HepG2 (cell line): ENCODE measurements around the gene ZP2. TPM values are rescaled to one million over a fixed set of nuclear protein-coding genes. Genes with fewer than 3 reads are reported as not detected.
A peak's percentile ranks its signal among the peaks of the same experiment; 100 is the strongest.

ENCODE experiments used
- CREM ChIP-seq, 2 experiments: sonication (generic) in 1 of 2; formaldehyde crosslinking in 1 of 2; IDR thresholded peaks; 2 replicates each; pipeline versions ENCODE4 v1.4.0 to v1.6.1; 2016 to 2020; ENCODE audit warnings: antibody characterized with exemption in 1 of 2, mild to moderate bottlenecking in 1 of 2, missing genetic modification reagents in 1 of 2
- DMAP1 ChIP-seq: IDR thresholded peaks from 2 replicates; pipeline ENCODE4 v1.6.1; 2016
- EED ChIP-seq: sonication (generic); formaldehyde crosslinking; IDR thresholded peaks from 2 replicates; pipeline ENCODE4 v1.5.0; 2020; ENCODE audit warnings: mild to moderate bottlenecking, missing genetic modification reagents
- GABPA ChIP-seq, 2 experiments: IDR thresholded peaks; 2 replicates each; pipeline ENCODE4 v1.6.1; 2011 to 2016; ENCODE audit warnings: low read depth in 2 of 2, low read length in 1 of 2, missing biosample characterization in 1 of 2, missing genetic modification characterization in 1 of 2
- IRF2 ChIP-seq: IDR thresholded peaks from 2 replicates; pipeline ENCODE4 v1.6.1; 2018; ENCODE audit warnings: missing genetic modification reagents, missing compliant biosample characterization
- IRX3 ChIP-seq: sonication (generic); formaldehyde crosslinking; IDR thresholded peaks from 2 replicates; pipeline ENCODE4 v1.8.1; 2023; ENCODE audit warnings: mild to moderate bottlenecking, low read depth, missing genetic modification reagents, borderline replicate concordance
- JUND ChIP-seq: sonication (generic); formaldehyde crosslinking; IDR thresholded peaks from 2 replicates; pipeline ENCODE4 v1.8.0; 2022; ENCODE audit warnings: mild to moderate bottlenecking, missing genetic modification reagents
- MAFG ChIP-seq: sonication (generic); formaldehyde crosslinking; IDR thresholded peaks from 2 replicates; pipeline ENCODE4 v1.5.1; 2020; ENCODE audit warnings: mild to moderate bottlenecking, missing genetic modification reagents
- MAX ChIP-seq: IDR thresholded peaks from 2 replicates; pipeline ENCODE4 v1.6.1; 2012; ENCODE audit warnings: inconsistent platforms
- MTA1 ChIP-seq: sonication (generic); formaldehyde crosslinking; IDR thresholded peaks from 2 replicates; pipeline ENCODE4 v1.4.0; 2020; ENCODE audit warnings: missing genetic modification reagents, mild to moderate bottlenecking, borderline replicate concordance
- MXD4 ChIP-seq: IDR thresholded peaks from 2 replicates; pipeline ENCODE4 v1.6.1; 2016; ENCODE audit warnings: mild to moderate bottlenecking, missing biosample characterization, missing genetic modification reagents
- NR2F2 ChIP-seq: IDR thresholded peaks from 2 replicates; pipeline ENCODE4 v1.6.1; 2012; ENCODE audit warnings: low read depth, inconsistent platforms, borderline replicate concordance
- REPIN1 ChIP-seq: sonication (generic); formaldehyde crosslinking; IDR thresholded peaks from 2 replicates; pipeline ENCODE4 v1.8.0; 2022; ENCODE audit warnings: missing genetic modification reagents, low read depth, mild to moderate bottlenecking, borderline replicate concordance
- RORA ChIP-seq: sonication (generic); formaldehyde crosslinking; IDR thresholded peaks from 2 replicates; pipeline ENCODE4 v1.5.0; 2020; ENCODE audit warnings: mild to moderate bottlenecking, missing genetic modification reagents, moderate library complexity
- SATB2 ChIP-seq: sonication (generic); formaldehyde crosslinking; IDR thresholded peaks from 2 replicates; pipeline ENCODE4 v1.5.0; 2020; ENCODE audit warnings: missing genetic modification reagents
- SIN3A ChIP-seq: IDR thresholded peaks from 2 replicates; pipeline ENCODE4 v1.6.1; 2011; ENCODE audit warnings: low read depth, mild to moderate bottlenecking, control low read depth, low read length, borderline replicate concordance
- TBX3 ChIP-seq: fragments of 450-650 bp; IDR thresholded peaks from 2 replicates; pipeline ENCODE4 v1.6.1; 2017; ENCODE audit warnings: antibody characterized with exemption, mild to moderate bottlenecking, inconsistent platforms, borderline replicate concordance
- TOE1 ChIP-seq: sonication (generic); formaldehyde crosslinking; IDR thresholded peaks from 2 replicates; pipeline ENCODE4 v1.4.0; 2020; ENCODE audit warnings: mild to moderate bottlenecking, missing genetic modification reagents
- TRIM24 ChIP-seq: sonication (generic); formaldehyde crosslinking; IDR thresholded peaks from 2 replicates; pipeline ENCODE4 v1.8.0; 2022; ENCODE audit warnings: mild to moderate bottlenecking, missing genetic modification reagents
- YEATS2 ChIP-seq: sonication (generic); formaldehyde crosslinking; IDR thresholded peaks from 2 replicates; pipeline ENCODE4 v1.4.0; 2020; ENCODE audit warnings: missing genetic modification reagents, borderline replicate concordance
- ZBTB7B ChIP-seq: sonication (generic); formaldehyde crosslinking; IDR thresholded peaks from 2 replicates; pipeline ENCODE4 v1.4.0; 2020; ENCODE audit warnings: missing genetic modification reagents
- ZMYM4 ChIP-seq: sonication (generic); formaldehyde crosslinking; IDR thresholded peaks from 2 replicates; pipeline ENCODE4 v1.8.1; 2023; ENCODE audit warnings: mild to moderate bottlenecking, missing genetic modification reagents
- ZNF543 ChIP-seq: sonication (generic); formaldehyde crosslinking; IDR thresholded peaks from 2 replicates; pipeline ENCODE4 v1.4.0; 2020; ENCODE audit warnings: mild to moderate bottlenecking, missing genetic modification reagents
- ZNF7 ChIP-seq: IDR thresholded peaks from 2 replicates; pipeline ENCODE4 v1.6.1; 2016; ENCODE audit warnings: missing biosample characterization, missing genetic modification reagents
- ZNF776 ChIP-seq: sonication (generic); formaldehyde crosslinking; IDR thresholded peaks from 2 replicates; pipeline ENCODE4 v1.4.0; 2020; ENCODE audit warnings: mild to moderate bottlenecking, missing genetic modification reagents
- polyA plus RNA-seq, 8 experiments: library from polyadenylated mRNA; depleted of rRNA in 3 of 8; stranded (reverse) in 7 of 8; unstranded in 1 of 8; fragments of >200 nt; fragmentation: Illumina TruSeq in 4 of 8; extraction: Trizol in 4 of 8; gene quantifications; 2 replicates each; pipeline versions ENCODE4 v1.2.1 to v1.2.3, GENCODE V29; 2011 to 2016; ENCODE audit warnings: low read depth in 4 of 8, missing spikeins in 1 of 8, mixed read lengths in 1 of 8; ENCODE audit not compliant: insufficient read depth in 1 of 8
- total RNA-seq, 5 experiments: library from RNA; depleted of rRNA; stranded (reverse); fragments of >200 nt; fragmentation: Illumina TruSeq; extraction: Trizol; gene quantifications; 2 replicates each; pipeline ENCODE4 v1.2.3, GENCODE V29; 2016; ENCODE audit warnings: low read depth in 1 of 5
- TF ChIP-seq, protein P1 (sequence below): sonication (generic); formaldehyde crosslinking; IDR thresholded peaks from 2 replicates; pipeline ENCODE4 v1.5.1; 2020; ENCODE audit warnings: mild to moderate bottlenecking, missing genetic modification reagents, borderline replicate concordance
- TF ChIP-seq, protein P2 (sequence below): IDR thresholded peaks from 2 replicates; pipeline ENCODE4 v1.6.1; 2016; ENCODE audit warnings: low read depth, control low read depth
- TF ChIP-seq, protein P3 (sequence below): sonication (generic); formaldehyde crosslinking; conservative IDR thresholded peaks from 2 replicates; pipeline ENCODE4 v1.5.0; 2020; ENCODE audit warnings: missing genetic modification reagents

Gene ZP2
- total and polyA plus RNA-seq, 2 of the 13 experiments (the other 11 are each of a cell fraction or from before 2014, with no cell fraction given) = not detected

DNA sequence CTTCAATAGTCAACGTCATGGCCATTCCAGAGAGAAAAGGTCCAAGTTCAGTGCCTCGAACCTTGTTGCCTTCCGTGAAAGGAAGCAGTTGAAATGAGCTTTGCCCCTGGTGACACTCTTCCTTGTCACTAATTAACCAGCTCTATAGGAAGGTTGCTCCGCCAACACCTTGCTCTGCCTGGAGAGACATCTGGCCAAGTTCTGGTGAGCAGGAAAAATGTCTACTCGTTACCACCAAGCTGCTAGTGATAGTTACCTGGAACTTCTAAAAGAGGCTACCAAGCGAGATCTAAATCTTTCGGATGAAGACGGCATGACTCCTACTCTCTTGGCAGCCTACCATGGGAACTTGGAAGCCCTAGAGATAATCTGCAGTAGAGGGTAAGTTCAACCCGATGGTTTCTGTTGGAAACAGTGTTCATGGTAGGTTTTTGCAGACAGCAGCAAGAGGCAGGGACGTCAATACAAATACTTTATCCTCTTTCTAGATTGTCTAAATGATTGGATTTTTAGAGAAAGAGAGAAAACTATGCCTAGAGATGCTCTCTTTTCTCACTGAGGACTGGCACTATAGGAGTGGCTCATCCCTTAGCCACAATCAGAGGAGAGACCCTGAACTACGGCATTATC is 22.3 kb upstream of the ZP2 start, which contains the start of gene ANKS4B (continued):
- TF ChIP-seq JUND (CRISPR knock-in tag) (no peak), IRF2 (CRISPR knock-in tag) (peak; percentile 95), TRIM24 (CRISPR knock-in tag) (0 out of 2 replicates have a peak, but pooled peaks have one; percentile 37), YEATS2 (CRISPR knock-in tag) (peak; percentile 78; the same call in 1 of the 2 replicates), EED (no peak), ZMYM4 (CRISPR knock-in tag) (peak; percentile 92), IRX3 (CRISPR knock-in tag) (peak; percentile 53; the same call in 1 of the 2 replicates), REPIN1 (CRISPR knock-in tag) (peak; percentile 84; the same call in 1 of the 2 replicates), NR2F2 (peak; percentile 60; the same call in 1 of the 2 replicates), ZNF776 (CRISPR knock-in tag) (no peak), DMAP1 (peak; percentile 74; the same call in 1 of the 2 replicates), MAX (peak; percentile 44; the same call in 1 of the 2 replicates), TOE1 (CRISPR knock-in tag) (no peak; the same call in 1 of the 2 replicates), RORA (no peak), ZNF543 (CRISPR knock-in tag) (no peak), MXD4 (CRISPR knock-in tag) (peak; percentile 77), ZNF7 (CRISPR knock-in tag) (no peak), CREM (IDR thresholded peaks at IDR 0.05) (peak; percentile 88), CREM (CRISPR knock-in tag; IDR thresholded peaks at IDR 0.05) (no peak), MAFG (no peak), GABPA (IDR thresholded peaks at IDR 0.05; ENCODE audit: low read depth, low read length) (no peak), GABPA (CRISPR knock-in tag; IDR thresholded peaks at IDR 0.05; ENCODE audit: low read depth) (peak; percentile 72), SATB2 (no peak), SIN3A (no peak), ZBTB7B (peak; percentile 53; the same call in 1 of the 2 replicates), TBX3 (peak; percentile 88; the same call in 1 of the 2 replicates), MTA1 (CRISPR knock-in tag) (peak; percentile 26; the same call in 1 of the 2 replicates)
- TF ChIP-seq, protein P1, sequence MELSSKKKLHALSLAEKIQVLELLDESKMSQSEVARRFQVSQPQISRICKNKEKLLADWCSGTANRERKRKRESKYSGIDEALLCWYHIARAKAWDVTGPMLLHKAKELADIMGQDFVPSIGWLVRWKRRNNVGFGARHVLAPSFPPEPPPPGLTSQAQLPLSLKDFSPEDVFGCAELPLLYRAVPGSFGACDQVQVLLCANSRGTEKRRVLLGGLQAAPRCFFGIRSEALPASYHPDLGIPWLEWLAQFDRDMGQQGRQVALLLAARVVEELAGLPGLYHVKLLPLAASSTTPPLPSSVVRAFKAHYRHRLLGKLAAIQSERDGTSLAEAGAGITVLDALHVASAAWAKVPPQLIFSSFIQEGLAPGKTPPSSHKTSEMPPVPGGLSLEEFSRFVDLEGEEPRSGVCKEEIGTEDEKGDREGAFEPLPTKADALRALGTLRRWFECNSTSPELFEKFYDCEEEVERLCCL = no peak
- TF ChIP-seq, protein P2, sequence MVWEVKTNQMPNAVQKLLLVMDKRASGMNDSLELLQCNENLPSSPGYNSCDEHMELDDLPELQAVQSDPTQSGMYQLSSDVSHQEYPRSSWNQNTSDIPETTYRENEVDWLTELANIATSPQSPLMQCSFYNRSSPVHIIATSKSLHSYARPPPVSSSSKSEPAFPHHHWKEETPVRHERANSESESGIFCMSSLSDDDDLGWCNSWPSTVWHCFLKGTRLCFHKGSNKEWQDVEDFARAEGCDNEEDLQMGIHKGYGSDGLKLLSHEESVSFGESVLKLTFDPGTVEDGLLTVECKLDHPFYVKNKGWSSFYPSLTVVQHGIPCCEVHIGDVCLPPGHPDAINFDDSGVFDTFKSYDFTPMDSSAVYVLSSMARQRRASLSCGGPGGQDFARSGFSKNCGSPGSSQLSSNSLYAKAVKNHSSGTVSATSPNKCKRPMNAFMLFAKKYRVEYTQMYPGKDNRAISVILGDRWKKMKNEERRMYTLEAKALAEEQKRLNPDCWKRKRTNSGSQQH = 0 out of 2 replicates have a peak, but pooled peaks have one; percentile 23
- TF ChIP-seq, protein P3, sequence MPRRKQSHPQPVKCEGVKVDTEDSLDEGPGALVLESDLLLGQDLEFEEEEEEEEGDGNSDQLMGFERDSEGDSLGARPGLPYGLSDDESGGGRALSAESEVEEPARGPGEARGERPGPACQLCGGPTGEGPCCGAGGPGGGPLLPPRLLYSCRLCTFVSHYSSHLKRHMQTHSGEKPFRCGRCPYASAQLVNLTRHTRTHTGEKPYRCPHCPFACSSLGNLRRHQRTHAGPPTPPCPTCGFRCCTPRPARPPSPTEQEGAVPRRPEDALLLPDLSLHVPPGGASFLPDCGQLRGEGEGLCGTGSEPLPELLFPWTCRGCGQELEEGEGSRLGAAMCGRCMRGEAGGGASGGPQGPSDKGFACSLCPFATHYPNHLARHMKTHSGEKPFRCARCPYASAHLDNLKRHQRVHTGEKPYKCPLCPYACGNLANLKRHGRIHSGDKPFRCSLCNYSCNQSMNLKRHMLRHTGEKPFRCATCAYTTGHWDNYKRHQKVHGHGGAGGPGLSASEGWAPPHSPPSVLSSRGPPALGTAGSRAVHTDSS = no peak
